Mammary epithelial cell (primary cell): ENCODE results near the gene PID1.

Experiments
- EZH2 ChIP-seq: IDR thresholded peaks from 2 replicates; pipeline ENCODE4 v1.6.1; 2012; ENCODE audit warnings: low read length, inconsistent platforms, borderline replicate concordance
- TF ChIP-seq, protein P1 (sequence below), 2 donors: IDR thresholded peaks in 1 of 2; conservative IDR thresholded peaks in 1 of 2; 2 replicates each; pipeline ENCODE4 v1.5.1; 2011 to 2012; ENCODE audit warnings: inconsistent platforms in 2 of 2, low read length in 2 of 2, mild to moderate bottlenecking in 2 of 2, control low read depth in 1 of 2, low read depth in 1 of 2; ENCODE audit not compliant: insufficient read depth in 1 of 2; ENCODE audit errors: extremely low read depth in 1 of 2

DNA sequence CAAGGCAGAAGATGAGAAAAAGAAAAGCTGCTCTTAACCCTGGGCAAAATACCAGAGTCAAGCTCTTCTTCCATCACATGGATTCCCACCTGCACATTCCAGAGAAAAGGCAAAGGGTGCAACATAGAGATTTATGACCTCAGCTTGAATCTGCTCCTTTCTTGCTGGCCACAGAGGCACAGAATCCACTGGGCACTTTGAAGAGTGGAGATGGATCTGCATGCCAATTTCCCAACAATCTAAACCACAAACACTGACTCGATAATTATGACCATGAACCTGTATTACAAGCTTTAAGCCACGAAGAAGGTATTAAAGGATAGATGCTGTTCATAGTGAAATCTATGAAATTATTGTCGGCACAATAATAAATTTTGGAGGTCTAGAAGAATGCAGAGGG, 237.3 kb downstream of the PID1 start:
- TF ChIP-seq, protein P1, sequence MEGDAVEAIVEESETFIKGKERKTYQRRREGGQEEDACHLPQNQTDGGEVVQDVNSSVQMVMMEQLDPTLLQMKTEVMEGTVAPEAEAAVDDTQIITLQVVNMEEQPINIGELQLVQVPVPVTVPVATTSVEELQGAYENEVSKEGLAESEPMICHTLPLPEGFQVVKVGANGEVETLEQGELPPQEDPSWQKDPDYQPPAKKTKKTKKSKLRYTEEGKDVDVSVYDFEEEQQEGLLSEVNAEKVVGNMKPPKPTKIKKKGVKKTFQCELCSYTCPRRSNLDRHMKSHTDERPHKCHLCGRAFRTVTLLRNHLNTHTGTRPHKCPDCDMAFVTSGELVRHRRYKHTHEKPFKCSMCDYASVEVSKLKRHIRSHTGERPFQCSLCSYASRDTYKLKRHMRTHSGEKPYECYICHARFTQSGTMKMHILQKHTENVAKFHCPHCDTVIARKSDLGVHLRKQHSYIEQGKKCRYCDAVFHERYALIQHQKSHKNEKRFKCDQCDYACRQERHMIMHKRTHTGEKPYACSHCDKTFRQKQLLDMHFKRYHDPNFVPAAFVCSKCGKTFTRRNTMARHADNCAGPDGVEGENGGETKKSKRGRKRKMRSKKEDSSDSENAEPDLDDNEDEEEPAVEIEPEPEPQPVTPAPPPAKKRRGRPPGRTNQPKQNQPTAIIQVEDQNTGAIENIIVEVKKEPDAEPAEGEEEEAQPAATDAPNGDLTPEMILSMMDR (conservative IDR thresholded peaks at IDR 0.05 in 1 of 2, IDR thresholded peaks at IDR 0.05 in 1 of 2; ENCODE audit: extremely low read depth in 1 of 2, insufficient read depth in 1 of 2, low read depth in 1 of 2, low read length in 2 of 2): no peak
- TF ChIP-seq EZH2: no peak
